ENCODE data around the gene CDC42SE2. TPM values are rescaled to one million over a fixed set of nuclear protein-coding genes. Genes with fewer than 3 reads are reported as not detected.

CDC42SE2 gene
- total and polyA plus RNA-seq, 2 of the 4 experiments (the other 2 are of a cell fraction) = 12.5 to 19.4 TPM

GRCh38 chr5:131230406-131230805 lies 33.4 kb upstream of the CDC42SE2 start:
- no peak overlapping the region for H2BK5ac ChIP-seq (ENCODE audit: low read depth, low read length, poor library complexity, severe bottlenecking)
- H3K56ac ChIP-seq (ENCODE audit: extremely low read depth, insufficient read depth, low read length) = no peak overlapping the region
- H4K91ac ChIP-seq (ENCODE audit: insufficient read depth, low read depth, low read length) = no peak overlapping the region
- dilution Hi-C loops (cut with HindIII; ENCODE audit: low sequenced_read_pairs, unreplicated experiment) = no loop called here
- no peak overlapping the region for H3K23ac ChIP-seq (ENCODE audit: low read depth, low read length)
- no peak overlapping the region for H3K18ac ChIP-seq (ENCODE audit: low read depth, low read length)
- H3K4ac ChIP-seq (ENCODE audit: low read depth, low read length) = no peak overlapping the region
- no peaks in the 10 kb centered on the region for H3K79me1 ChIP-seq (ENCODE audit: low read depth in 1 of 2, low read length in 2 of 2)
- no CpG with 5 or more reads among the region's 5 CpGs for WGBS, 2 experiments (ENCODE audit: extremely low coverage in 2 of 2, insufficient read length in 1 of 2)
- H3K4me2 ChIP-seq (ENCODE audit: low read depth, low read length) = no peak overlapping the region
- H3K9me3 ChIP-seq (ENCODE audit: control insufficient read depth, insufficient read depth, low read length) = no peaks in the 10 kb centered on the region
- ChIA-PET CTCF (interaction anchor here (0.6 kb wide), 1 partner anchor 35 kb away, joined by 3 read pairs; no protein-coding TSS in a partner anchor), POLR2A (ENCODE audit: unreplicated experiment) (interaction anchor here (0.5 kb wide), 1 partner anchor 41 kb away, joined by 3 read pairs; no protein-coding TSS in a partner anchor)
- no TSS peak for BruUV-seq (replicated peaks)
- no peak overlapping the region for H4K8ac ChIP-seq (ENCODE audit: low read depth in 2 of 2, low read length in 2 of 2)
- no peak overlapping the region for H3K14ac ChIP-seq (replicated peaks; ENCODE audit: low read depth, low read length)
- no peak overlapping the region for H2AK9ac ChIP-seq (replicated peaks; ENCODE audit: low read depth, low read length, poor library complexity)
- no peak overlapping the region for H2BK120ac ChIP-seq (ENCODE audit: low read depth, low read length)
- no peaks in the 10 kb centered on the region for H3K36me3 ChIP-seq (ENCODE audit: control insufficient read depth, insufficient read depth, low read length)
- no peak overlapping the region for H2AFZ ChIP-seq (replicated peaks; ENCODE audit: low read length, poor library complexity)
- H3K4me3 ChIP-seq (ENCODE audit: insufficient read depth, low read depth, low read length) = no peak overlapping the region
- no peaks in the 10 kb centered on the region for H3K4me1 ChIP-seq (ENCODE audit: control insufficient read depth, insufficient read depth, low read length)
- no peak overlapping the region for H3K9ac ChIP-seq (ENCODE audit: low read depth, low read length)
- no peak overlapping the region for H2BK15ac ChIP-seq (ENCODE audit: low read depth, low read length)
- H2BK20ac ChIP-seq (ENCODE audit: low read depth, low read length) = no peak overlapping the region
- no peak for ATAC-seq (ENCODE audit: low read depth)
- no peak for DNase-seq
- H4K20me1 ChIP-seq (ENCODE audit: insufficient read depth, low read length) = no peaks in the 10 kb centered on the region
- intact Hi-C loops (cut with micrococcal nuclease) = no loop called here
- no peak for TF ChIP-seq MAFK (IDR thresholded peaks at IDR 0.05; ENCODE audit: low read depth, low read length)
- no peak for TF ChIP-seq CHD1 (IDR thresholded peaks at IDR 0.05; ENCODE audit: low read depth, low read length)
- TF ChIP-seq CEBPB (IDR thresholded peaks at IDR 0.05; ENCODE audit: low read depth, low read length) = no peak
- TF ChIP-seq MAZ (IDR thresholded peaks at IDR 0.05; ENCODE audit: borderline replicate concordance, low read depth, low read length) = no peak
- no peak for TF ChIP-seq RCOR1 (IDR thresholded peaks at IDR 0.05; ENCODE audit: insufficient replicate concordance, low read length)
- no peak for TF ChIP-seq ELK1 (IDR thresholded peaks at IDR 0.05; ENCODE audit: borderline replicate concordance, low read depth, low read length)
- TF ChIP-seq BHLHE40 (IDR thresholded peaks at IDR 0.05; ENCODE audit: low read depth, low read length) = no peak
- TF ChIP-seq, protein P1, sequence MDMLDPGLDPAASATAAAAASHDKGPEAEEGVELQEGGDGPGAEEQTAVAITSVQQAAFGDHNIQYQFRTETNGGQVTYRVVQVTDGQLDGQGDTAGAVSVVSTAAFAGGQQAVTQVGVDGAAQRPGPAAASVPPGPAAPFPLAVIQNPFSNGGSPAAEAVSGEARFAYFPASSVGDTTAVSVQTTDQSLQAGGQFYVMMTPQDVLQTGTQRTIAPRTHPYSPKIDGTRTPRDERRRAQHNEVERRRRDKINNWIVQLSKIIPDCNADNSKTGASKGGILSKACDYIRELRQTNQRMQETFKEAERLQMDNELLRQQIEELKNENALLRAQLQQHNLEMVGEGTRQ (IDR thresholded peaks at IDR 0.05; ENCODE audit: low read depth, low read length) = no peak
- TF ChIP-seq SMC3 (IDR thresholded peaks at IDR 0.05; ENCODE audit: low read depth, low read length) = no peak
- no peak for TF ChIP-seq FOS (IDR thresholded peaks at IDR 0.05; ENCODE audit: low read depth, low read length)
- TF ChIP-seq POLR2A (IDR thresholded peaks at IDR 0.05; ENCODE audit: low read depth, low read length) = no peak
- TF ChIP-seq NFE2L2 (IDR thresholded peaks at IDR 0.05; ENCODE audit: low read depth, low read length) = no peak
- no peak overlapping the region for H4K5ac ChIP-seq (ENCODE audit: low read depth, low read length)
- in situ Hi-C loops (cut with MboI; ENCODE audit: low sequenced_read_pairs) = no loop called here
- H3K27ac ChIP-seq (ENCODE audit: insufficient read depth, low read length) = no peak overlapping the region
- no peaks in the 10 kb centered on the region for H3K27me3 ChIP-seq (ENCODE audit: control insufficient read depth, insufficient read depth, low read length)
- H2AK5ac ChIP-seq (ENCODE audit: low read depth, low read length) = no peak overlapping the region
- no peaks in the 10 kb centered on the region for H3K9me1 ChIP-seq (ENCODE audit: insufficient read depth, low read length)
